Neural cell (in vitro differentiated cells): Measurements from ENCODE around the gene MISP.

ENCODE experiments used
- EP300 ChIP-seq: fragments of 450-650 bp; conservative IDR thresholded peaks from 2 replicates; pipeline ENCODE4 v1.6.1; 2014; ENCODE audit warnings: antibody characterized with exemption, mild to moderate bottlenecking, moderate library complexity; ENCODE audit not compliant: poor library complexity, severe bottlenecking
- EZH2 ChIP-seq: fragments of 200-600, 300-800 bp; shearing (Covaris generic), sonication (generic); IDR thresholded peaks from 2 replicates; pipeline ENCODE4 v1.6.1; 2014; ENCODE audit warnings: antibody characterized with exemption, low read length, borderline replicate concordance, mild to moderate bottlenecking; ENCODE audit not compliant: insufficient read depth, poor library complexity, severe bottlenecking
- TF ChIP-seq, protein P1 (sequence below): fragments of 450-650 bp; IDR thresholded peaks from 2 replicates; pipeline ENCODE4 v1.5.1; 2014; ENCODE audit warnings: antibody characterized with exemption, mild to moderate bottlenecking, moderate library complexity; ENCODE audit not compliant: poor library complexity, severe bottlenecking

DNA sequence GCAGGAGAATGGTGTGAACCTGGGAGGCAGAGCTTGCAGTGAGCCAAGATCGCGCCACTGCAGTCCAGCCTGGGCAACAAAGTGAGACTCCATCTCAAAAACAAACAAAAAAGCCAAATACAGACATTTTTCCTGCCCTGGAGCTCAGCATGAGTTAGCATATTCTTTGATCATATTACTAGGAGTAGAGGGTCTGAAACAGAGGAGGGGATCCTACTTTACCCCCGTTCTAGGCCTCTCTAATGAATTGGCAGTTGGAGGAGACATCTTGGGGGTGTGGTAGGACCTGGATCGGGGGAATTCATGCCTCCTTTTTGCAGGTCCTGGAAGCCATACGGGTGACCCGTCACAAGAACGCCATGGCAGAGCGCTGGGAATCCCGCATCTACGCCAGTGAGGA lies 12.3 kb downstream of the MISP start:
- TF ChIP-seq, protein P1, sequence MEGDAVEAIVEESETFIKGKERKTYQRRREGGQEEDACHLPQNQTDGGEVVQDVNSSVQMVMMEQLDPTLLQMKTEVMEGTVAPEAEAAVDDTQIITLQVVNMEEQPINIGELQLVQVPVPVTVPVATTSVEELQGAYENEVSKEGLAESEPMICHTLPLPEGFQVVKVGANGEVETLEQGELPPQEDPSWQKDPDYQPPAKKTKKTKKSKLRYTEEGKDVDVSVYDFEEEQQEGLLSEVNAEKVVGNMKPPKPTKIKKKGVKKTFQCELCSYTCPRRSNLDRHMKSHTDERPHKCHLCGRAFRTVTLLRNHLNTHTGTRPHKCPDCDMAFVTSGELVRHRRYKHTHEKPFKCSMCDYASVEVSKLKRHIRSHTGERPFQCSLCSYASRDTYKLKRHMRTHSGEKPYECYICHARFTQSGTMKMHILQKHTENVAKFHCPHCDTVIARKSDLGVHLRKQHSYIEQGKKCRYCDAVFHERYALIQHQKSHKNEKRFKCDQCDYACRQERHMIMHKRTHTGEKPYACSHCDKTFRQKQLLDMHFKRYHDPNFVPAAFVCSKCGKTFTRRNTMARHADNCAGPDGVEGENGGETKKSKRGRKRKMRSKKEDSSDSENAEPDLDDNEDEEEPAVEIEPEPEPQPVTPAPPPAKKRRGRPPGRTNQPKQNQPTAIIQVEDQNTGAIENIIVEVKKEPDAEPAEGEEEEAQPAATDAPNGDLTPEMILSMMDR = no peak
- TF ChIP-seq EZH2 (no peak), EP300 (no peak)
